Measurements from ENCODE around the gene LIPA.

GRCh38 chr10:89184638-89185037 is 66.9 kb downstream of the LIPA start:
- TF ChIP-seq, protein P1, sequence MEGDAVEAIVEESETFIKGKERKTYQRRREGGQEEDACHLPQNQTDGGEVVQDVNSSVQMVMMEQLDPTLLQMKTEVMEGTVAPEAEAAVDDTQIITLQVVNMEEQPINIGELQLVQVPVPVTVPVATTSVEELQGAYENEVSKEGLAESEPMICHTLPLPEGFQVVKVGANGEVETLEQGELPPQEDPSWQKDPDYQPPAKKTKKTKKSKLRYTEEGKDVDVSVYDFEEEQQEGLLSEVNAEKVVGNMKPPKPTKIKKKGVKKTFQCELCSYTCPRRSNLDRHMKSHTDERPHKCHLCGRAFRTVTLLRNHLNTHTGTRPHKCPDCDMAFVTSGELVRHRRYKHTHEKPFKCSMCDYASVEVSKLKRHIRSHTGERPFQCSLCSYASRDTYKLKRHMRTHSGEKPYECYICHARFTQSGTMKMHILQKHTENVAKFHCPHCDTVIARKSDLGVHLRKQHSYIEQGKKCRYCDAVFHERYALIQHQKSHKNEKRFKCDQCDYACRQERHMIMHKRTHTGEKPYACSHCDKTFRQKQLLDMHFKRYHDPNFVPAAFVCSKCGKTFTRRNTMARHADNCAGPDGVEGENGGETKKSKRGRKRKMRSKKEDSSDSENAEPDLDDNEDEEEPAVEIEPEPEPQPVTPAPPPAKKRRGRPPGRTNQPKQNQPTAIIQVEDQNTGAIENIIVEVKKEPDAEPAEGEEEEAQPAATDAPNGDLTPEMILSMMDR (IDR thresholded peaks at IDR 0.05), result no peak
- TF ChIP-seq POLR2A (IDR thresholded peaks at IDR 0.05), result no peak
